ENCODE results near the gene PTPRD. TPM values are rescaled to one million over a fixed set of nuclear protein-coding genes. Genes with fewer than 3 reads are reported as not detected.
"Not testable (repeated sequence)": the region's sequence is repeated elsewhere in the genome, so short reads cannot be mapped to it uniquely, and the experiment has no call there.

The PTPRD gene
- total RNA-seq, 2 experiments from 2014 or later, result not detected

DNA sequence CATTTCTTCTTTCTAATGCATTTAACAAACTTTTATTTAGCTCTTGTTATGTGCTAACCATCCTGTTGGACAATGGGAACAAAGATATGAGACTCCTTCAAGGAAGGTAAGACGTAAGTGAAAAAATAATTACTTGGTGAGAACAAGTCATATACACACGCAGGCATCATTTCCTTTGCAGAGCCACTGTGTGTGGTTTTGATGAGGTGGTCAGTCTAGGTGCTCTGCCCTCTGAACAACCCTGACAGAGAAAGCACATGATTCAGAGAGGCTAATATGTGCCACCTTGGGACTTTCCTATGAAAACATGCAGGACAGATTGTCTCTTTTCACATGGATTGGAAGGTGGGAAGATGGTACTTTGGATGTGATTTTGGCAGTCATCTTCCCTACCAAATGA is 1650.7 kb downstream of the PTPRD start:
- Mint-ChIP-seq H3K36me3 (ENCODE audit: low read depth) (no peaks in the 10 kb centered on the region), H3K9me3 (peaks cover 5% of the 10 kb centered on the region), H3K4me1 (no peaks in the 10 kb centered on the region), H3K4me3 (no peak overlapping the region), H3K27me3 (no peaks in the 10 kb centered on the region), H3K27ac (no peak overlapping the region)
- no peak for DNase-seq
- ChIA-PET CTCF (no interaction called here), POLR2A (no interaction called here)

DNA sequence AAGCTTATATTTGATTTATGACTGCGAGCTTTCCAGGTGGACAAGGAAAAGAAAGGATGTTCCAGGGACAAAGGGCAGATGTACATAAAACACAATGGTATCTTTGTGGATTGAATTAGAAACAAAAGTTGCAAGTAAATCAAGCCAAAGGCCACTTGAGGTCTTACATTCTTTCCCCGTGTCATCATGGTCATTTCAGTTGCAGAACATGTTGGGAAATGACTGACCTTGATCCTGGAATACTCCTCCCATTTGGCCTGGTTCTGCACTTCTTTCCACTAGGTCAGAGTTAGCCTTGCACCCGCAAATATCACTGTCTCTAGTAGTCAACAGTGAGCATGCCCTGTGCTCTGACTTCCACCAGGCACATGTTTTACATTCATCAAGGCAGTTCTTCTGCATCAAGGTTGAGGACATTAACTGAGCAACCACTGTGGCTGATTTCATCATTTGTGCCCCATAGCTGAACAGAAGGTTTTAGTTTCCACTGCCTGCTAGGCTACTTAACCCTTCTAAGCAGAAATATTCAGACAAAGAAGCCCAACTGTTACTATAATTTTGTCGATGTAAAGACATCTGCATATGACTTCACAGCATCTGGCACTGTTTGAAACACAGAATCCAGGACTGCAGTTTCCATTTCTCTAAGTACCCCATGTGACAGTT is 1651.5 kb downstream of the PTPRD start:
- no peak for DNase-seq
- ChIA-PET CTCF (no interaction called here), POLR2A (no interaction called here)
- H3K27ac Mint-ChIP-seq, result no peak overlapping the region
- H3K4me3 Mint-ChIP-seq, result no peak overlapping the region
- H3K9me3 Mint-ChIP-seq, result peaks cover 5% of the 10 kb centered on the region
- no peaks in the 10 kb centered on the region for H3K36me3 Mint-ChIP-seq (ENCODE audit: low read depth)
- no peaks in the 10 kb centered on the region for H3K27me3 Mint-ChIP-seq
- no peaks in the 10 kb centered on the region for H3K4me1 Mint-ChIP-seq

DNA sequence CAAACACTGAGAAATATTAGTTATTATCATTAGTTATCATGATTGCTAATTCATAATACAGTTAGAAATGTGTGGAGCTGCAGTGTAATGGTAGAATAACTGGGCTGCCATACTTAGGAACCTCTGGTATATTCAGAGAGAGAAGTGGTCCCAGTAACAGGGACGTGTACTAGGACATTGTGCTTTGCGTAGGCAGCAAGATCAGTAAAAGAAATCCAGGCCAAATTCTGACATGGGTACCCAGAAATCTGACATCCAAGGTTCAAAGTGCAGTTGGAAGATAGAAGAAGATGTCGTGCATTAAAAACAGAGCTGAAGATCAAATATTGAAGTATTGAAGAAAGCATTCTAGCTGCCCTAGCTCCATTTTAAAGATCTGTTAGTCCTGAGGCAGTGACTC is 1652.5 kb downstream of the PTPRD start:
- DNase-seq, result no peak
- Mint-ChIP-seq H3K4me1 (no peaks in the 10 kb centered on the region), H3K9me3 (peaks cover 3% of the 10 kb centered on the region), H3K27me3 (no peaks in the 10 kb centered on the region), H3K36me3 (ENCODE audit: low read depth) (no peaks in the 10 kb centered on the region), H3K27ac (no peak overlapping the region), H3K4me3 (no peak overlapping the region)
- POLR2A ChIA-PET, result no interaction called here
- CTCF ChIA-PET, result no interaction called here

DNA sequence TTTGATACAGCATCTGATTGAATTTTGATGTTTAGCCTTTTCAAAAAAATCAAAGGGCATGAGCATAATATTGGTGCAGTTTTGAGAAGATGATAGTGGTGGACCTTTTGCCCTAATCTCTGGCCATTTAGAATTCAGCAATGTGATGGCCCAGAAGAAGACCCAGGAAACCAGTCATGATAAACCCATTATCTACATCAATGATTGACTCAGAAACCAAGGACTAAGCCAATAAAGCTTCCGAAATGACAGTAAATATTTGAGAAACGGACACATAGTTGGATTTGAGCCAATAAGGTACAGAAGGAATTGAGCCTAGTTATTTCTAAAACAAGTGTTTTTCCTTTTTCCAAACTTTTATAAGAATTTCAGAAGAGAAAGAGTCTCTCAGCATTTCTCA is 1654.4 kb downstream of the PTPRD start:
- Mint-ChIP-seq H3K27me3 (no peaks in the 10 kb centered on the region), H3K27ac (no peak overlapping the region), H3K9me3 (no peaks in the 10 kb centered on the region), H3K4me3 (no peak overlapping the region), H3K36me3 (ENCODE audit: low read depth) (no peaks in the 10 kb centered on the region), H3K4me1 (no peaks in the 10 kb centered on the region)
- ChIA-PET POLR2A (no interaction called here), CTCF (no interaction called here)
- no peak for DNase-seq

DNA sequence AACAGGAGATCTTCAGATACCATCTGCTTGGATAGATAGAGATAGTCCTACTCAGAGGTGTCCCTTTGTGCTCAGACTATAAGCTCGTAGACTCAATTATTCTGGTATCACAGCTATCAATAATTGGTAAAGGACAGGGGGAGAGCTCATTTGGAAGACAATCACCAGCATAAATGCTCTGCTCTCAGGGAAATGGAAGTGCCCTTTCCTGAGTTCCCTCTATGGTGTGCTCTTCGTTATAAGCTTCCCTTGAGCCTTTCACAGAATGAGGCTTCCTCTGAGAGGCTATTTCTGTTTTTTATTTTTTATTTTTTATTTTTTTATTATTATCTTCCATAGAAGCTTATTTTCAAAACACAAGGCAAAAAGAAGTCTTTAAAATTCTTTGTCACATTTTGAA is 1657.5 kb downstream of the PTPRD start:
- CTCF ChIA-PET, result no interaction called here
- H3K4me3 Mint-ChIP-seq, result no peak overlapping the region
- H3K36me3 Mint-ChIP-seq (ENCODE audit: low read depth), result no peaks in the 10 kb centered on the region

DNA sequence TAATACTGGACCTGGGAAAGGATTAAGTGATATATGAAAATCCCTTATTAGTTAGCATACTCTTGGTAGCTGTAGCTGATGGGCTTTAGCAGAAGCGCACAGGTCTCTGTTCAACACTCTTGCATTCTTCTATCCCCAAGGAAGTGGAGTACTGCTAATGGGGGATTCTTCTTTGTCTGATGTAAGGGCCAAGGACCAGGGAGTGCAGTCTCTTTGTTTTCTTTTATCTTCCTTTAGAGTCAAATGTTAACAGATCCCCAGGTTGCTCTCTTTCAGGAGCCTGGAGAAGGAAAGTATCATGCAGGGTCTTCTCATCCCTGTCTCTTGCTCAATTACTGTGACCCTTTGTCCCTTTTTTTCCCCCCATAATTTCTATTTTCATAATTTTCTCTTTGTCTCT is 1666.3 kb downstream of the PTPRD start:
- POLR2A ChIA-PET, result no interaction called here
- H3K27me3 Mint-ChIP-seq, result no peaks in the 10 kb centered on the region
- CTCF ChIA-PET, result no interaction called here
- H3K4me3 Mint-ChIP-seq, result no peak overlapping the region
- DNase-seq, result no peak
- H3K9me3 Mint-ChIP-seq, result no peaks in the 10 kb centered on the region
- no peaks in the 10 kb centered on the region for H3K36me3 Mint-ChIP-seq (ENCODE audit: low read depth)
- no peaks in the 10 kb centered on the region for H3K4me1 Mint-ChIP-seq
- no peak overlapping the region for H3K27ac Mint-ChIP-seq

More for the DNA sequence above, 1657.5 kb downstream of the PTPRD start:
- no peak for DNase-seq
- Mint-ChIP-seq H3K9me3 (no peaks in the 10 kb centered on the region), H3K27ac (no peak overlapping the region), H3K4me1 (no peaks in the 10 kb centered on the region), H3K27me3 (no peaks in the 10 kb centered on the region)
- POLR2A ChIA-PET, result no interaction called here

DNA sequence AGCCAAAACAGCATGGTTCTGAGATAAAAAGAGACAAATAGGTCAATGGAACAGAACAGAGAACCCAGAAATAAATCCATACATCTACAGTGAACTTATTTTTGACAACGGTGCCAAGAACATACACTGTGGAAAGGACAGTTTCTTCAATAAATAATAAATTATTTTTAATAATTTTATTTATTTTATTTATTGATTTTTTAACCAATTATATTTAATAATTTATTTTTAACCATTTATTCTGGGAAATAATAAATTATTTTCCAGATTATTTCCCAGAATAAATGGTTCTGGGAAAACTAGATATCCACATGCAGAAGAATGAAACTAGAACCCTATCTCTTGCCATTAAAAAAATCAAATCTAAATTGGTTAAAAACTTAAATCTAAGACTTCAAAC is 1669.4 kb downstream of the PTPRD start:
- peaks cover 4% of the 10 kb centered on the region for H3K9me3 Mint-ChIP-seq
- no peaks in the 10 kb centered on the region for H3K4me1 Mint-ChIP-seq
- H3K36me3 Mint-ChIP-seq (ENCODE audit: low read depth), result no peaks in the 10 kb centered on the region
- H3K27me3 Mint-ChIP-seq, result no peaks in the 10 kb centered on the region
- no peak for DNase-seq
- H3K4me3 Mint-ChIP-seq, result no peak overlapping the region
- POLR2A ChIA-PET, result no interaction called here
- no peak overlapping the region for H3K27ac Mint-ChIP-seq
- CTCF ChIA-PET, result no interaction called here

DNA sequence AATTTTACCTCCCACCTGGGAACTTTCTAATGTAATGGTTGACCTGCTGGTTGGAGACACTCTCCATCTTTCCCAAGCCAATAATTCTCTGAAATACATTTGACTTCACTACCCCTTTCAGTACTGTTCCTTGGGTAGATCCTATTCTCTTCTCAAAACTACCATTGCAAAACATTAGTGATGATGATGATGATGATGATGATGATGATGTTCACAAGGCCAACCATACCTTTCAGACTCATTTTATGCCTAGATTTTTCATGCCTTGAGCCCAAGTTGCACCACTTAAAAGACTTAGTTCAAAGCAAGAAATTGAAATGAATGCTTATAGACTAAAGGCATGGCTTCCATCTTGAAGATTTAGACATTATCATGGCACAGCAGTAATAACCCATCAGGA is 1672.2 kb downstream of the PTPRD start:
- H3K27me3 Mint-ChIP-seq, result no peaks in the 10 kb centered on the region
- H3K9me3 Mint-ChIP-seq, result peaks cover 4% of the 10 kb centered on the region
- DNase-seq, result no peak
- no peaks in the 10 kb centered on the region for H3K4me1 Mint-ChIP-seq
- H3K36me3 Mint-ChIP-seq (ENCODE audit: low read depth), result no peaks in the 10 kb centered on the region
- CTCF ChIA-PET, result no interaction called here
- H3K27ac Mint-ChIP-seq, result no peak overlapping the region
- POLR2A ChIA-PET, result no interaction called here
- no peak overlapping the region for H3K4me3 Mint-ChIP-seq

DNA sequence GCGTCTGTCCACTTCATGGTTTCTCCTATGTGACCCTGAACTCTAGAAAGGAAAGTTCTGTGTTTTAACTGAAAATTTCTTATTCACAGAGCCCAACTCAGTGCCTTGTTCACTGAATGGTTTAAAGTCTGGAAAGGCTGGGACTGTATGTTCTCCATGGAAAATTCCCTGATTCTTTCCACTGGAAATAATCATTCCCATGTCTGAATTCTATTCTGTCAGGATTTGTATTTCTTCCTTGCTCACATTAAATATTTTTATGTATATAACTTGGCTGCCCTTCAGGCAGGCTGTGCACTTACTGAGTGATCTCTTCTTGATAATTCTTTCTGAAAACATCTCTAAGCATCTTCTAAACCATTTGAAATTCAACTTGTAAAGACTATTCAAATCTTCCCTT is 1686.3 kb downstream of the PTPRD start:
- no peak overlapping the region for H3K27ac Mint-ChIP-seq
- ChIA-PET CTCF (no interaction called here), POLR2A (no interaction called here)
- H3K36me3 Mint-ChIP-seq (ENCODE audit: low read depth), result no peaks in the 10 kb centered on the region
- H3K9me3 Mint-ChIP-seq, result peaks cover 4% of the 10 kb centered on the region
- no peak for DNase-seq
- no peaks in the 10 kb centered on the region for H3K27me3 Mint-ChIP-seq
- H3K4me3 Mint-ChIP-seq, result no peak overlapping the region
- no peaks in the 10 kb centered on the region for H3K4me1 Mint-ChIP-seq

DNA sequence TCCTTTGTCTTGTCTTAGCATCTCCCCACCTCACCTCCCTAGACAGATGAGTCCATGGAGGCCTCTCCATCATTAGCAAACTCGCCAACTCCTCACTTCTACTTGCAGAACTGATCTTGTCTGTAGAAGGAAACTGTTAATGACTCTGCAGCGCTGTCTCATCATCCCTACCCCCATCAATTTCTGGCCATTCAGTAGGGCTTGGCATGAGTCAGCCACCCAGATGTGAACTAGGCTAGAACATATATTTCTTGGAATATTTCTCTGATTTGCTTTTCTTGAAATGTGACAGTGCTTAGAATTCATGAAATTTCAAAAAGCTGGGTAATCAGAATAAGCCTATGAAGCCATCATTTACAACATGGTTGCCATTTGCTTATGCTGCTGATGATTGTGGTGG is 1688.2 kb downstream of the PTPRD start:
- DNase-seq, result no peak
- H3K4me1 Mint-ChIP-seq, result no peaks in the 10 kb centered on the region
- no peak overlapping the region for H3K27ac Mint-ChIP-seq
- ChIA-PET POLR2A (no interaction called here), CTCF (no interaction called here)
- no peaks in the 10 kb centered on the region for H3K27me3 Mint-ChIP-seq
- H3K9me3 Mint-ChIP-seq, result peaks cover 4% of the 10 kb centered on the region
- H3K36me3 Mint-ChIP-seq (ENCODE audit: low read depth), result no peaks in the 10 kb centered on the region
- no peak overlapping the region for H3K4me3 Mint-ChIP-seq

DNA sequence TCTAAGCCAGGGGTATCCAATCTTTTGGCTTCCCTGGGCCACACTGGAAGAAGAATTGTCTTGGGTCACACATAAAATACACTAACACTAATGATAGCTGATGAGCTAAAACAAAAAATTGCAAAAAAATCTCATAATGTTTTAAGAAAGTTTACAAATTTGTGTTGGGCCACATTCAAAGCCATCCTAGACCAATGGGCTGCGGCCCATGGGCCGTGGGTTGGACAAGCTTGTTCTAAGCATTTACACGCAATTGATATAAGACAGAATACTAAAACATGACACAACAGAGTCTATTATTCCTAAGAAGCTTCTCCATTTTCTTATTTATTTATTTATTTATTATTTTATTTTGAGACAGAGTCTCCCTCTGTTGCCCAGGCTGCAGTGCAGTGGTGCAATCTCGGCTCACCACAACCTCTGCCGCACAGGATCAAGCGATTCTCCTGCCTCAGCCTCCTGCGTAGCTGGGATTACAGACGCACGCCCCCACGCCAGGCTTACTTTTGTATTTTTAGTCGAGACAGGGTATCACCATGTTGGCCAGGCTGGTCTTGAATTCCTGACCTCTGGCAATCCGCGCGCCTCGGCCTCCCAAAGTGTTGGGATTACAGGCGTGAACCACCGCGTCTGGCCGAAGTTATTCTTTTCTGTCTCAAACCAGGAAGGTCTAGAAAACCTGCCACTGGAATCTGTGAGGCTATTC is 1692.2 kb downstream of the PTPRD start:
- POLR2A ChIA-PET; CTCF ChIA-PET; H3K4me3 Mint-ChIP-seq; H3K4me1 Mint-ChIP-seq; H3K9me3 Mint-ChIP-seq; H3K36me3 Mint-ChIP-seq (ENCODE audit: low read depth); DNase-seq; H3K27ac Mint-ChIP-seq; H3K27me3 Mint-ChIP-seq: not testable (repeated sequence)

DNA sequence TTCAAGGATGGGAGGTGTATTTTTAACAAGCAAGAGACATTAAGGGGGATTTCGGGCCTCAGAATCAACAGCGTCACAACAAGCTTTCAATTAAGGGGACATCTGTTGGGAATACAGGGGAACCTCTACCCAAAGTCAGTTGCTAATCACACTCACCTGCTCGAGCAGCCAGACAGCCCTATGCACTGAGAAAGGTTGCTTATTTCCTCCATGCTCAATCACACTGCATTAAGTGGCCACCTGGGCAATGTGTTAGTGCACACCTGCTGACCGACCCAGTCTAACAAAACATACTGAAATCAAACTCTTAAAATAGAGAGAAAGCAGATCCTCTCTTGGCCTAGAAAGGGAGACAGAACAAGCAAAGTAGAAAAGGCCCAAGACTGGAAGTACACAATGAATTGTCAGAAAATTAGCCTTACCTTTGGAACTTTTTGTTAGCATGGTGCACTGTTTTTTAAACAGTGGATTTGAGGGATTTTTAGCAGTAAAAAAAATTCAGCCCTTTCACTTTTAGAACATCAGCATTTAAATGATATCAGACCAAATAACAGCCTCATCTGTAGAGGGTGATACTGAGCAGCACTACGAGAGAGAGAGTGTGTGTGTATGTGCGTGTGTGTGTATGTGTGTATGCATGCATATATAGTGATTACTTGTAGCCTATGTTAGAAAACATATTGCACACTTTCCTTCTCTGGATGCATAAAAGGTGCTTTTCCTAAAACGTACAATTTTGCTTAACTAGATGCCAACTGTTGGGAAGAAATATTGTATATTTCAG is 1694.7 kb downstream of the PTPRD start:
- Mint-ChIP-seq H3K27me3 (no peaks in the 10 kb centered on the region), H3K27ac (no peak overlapping the region), H3K4me1 (no peaks in the 10 kb centered on the region), H3K9me3 (no peaks in the 10 kb centered on the region), H3K4me3 (no peak overlapping the region), H3K36me3 (ENCODE audit: low read depth) (no peaks in the 10 kb centered on the region)
- ChIA-PET POLR2A (no interaction called here), CTCF (no interaction called here)
- DNase-seq, result no peak

DNA sequence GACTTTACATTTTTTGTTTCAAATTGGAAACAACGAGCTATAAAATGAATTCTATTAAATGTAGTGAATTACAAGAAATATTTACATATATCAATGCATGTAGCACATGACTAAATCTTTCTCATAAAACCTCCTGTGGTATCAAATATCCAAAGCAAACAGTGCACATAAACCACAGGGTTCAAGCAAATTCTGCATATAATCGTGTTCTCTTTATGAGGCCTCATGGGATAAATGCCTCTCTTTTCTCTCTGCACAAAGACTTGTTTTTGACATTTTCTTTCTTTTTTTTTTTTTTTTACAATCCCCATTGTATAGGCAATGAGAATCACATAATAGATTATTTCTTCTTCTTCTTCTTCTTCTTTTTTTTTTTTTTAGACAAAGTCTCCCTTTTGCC is 1696.0 kb downstream of the PTPRD start:
- H3K36me3 Mint-ChIP-seq (ENCODE audit: low read depth), result no peaks in the 10 kb centered on the region
- ChIA-PET CTCF (no interaction called here), POLR2A (no interaction called here)
- no peaks in the 10 kb centered on the region for H3K9me3 Mint-ChIP-seq
- no peak overlapping the region for H3K4me3 Mint-ChIP-seq
- no peak overlapping the region for H3K27ac Mint-ChIP-seq
- H3K4me1 Mint-ChIP-seq, result no peaks in the 10 kb centered on the region
- no peak for DNase-seq
- no peaks in the 10 kb centered on the region for H3K27me3 Mint-ChIP-seq

DNA sequence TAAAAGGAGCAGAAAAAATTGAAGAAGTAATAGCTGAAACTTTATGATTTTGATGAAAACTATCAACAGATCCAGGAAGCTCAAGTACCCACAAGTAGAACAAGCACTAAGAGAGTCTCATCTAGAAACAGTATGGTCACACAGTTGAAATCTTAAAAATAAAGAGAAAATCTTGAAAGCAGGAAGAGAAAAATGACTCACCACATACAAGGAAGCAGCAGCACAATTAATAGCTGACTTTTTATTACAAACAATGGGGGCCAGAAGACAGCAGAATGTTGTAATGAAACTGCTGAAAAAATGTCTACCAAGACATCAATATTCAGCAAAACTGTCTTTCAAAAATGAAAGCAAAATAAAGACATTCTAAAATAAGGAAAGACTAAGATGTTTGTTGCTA is 1704.9 kb downstream of the PTPRD start:
- Mint-ChIP-seq H3K36me3 (ENCODE audit: low read depth) (no peaks in the 10 kb centered on the region), H3K4me3 (no peak overlapping the region), H3K27me3 (no peaks in the 10 kb centered on the region), H3K4me1 (no peaks in the 10 kb centered on the region), H3K9me3 (peaks cover 5% of the 10 kb centered on the region), H3K27ac (no peak overlapping the region)
- CTCF ChIA-PET, result no interaction called here
- DNase-seq, result no peak
- POLR2A ChIA-PET, result no interaction called here

Measured in activated CD4-positive, alpha-beta memory T cell treated with anti-CD3 and anti-CD28 coated beads, Interleukin-2, amount 10 ng/mL, durations not matched to agents 7 days and 5 days (primary cell).